SIG-M5 (cell line): ENCODE results near the gene ZNF700.
"Not testable (repeated sequence)": the region's sequence is repeated elsewhere in the genome, so short reads cannot be mapped to it uniquely, and the experiment has no call there.

Experiments
- DNase-seq: peaks from one replicate; lab custom pipeline; 2025; lab: John Stamatoyannopoulos, UW

ZNF700 gene

DNA sequence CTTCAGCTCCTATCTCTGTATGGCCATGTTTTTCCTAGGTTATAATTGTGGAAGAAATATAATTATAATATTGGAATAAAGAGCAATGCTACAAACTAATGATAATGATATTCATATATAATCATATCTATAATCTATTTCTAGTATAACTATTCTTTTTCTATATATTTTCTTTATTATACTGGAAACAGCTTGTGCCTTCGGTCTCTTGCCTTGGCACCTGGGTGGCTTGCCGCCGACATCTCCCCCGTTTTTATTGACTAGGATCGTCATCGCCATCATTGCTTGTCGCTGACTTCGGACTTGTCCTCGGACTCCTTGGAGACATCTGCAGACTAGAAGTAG lies 64.2 kb downstream of the ZNF700 start:
- no peak for DNase-seq

DNA sequence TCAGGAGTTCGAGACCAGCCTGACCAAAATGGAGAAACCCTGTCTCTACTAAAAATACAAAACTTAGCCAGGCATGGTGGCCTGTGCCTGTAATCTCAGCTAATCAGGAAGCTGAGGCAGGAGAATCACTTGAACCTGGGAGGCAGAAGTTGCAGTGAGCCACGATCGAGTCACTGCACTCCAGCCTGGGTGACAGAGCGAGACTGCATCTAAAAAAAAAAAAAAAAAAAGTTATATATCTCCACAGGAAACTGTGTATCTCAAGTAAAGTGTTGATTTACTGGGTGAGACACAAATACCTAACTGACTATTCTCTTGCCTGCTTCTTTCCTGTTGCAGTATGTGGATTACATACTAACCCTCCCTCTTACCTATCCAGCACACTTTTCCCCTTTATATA lies 67.0 kb downstream of the ZNF700 start:
- DNase-seq, result not testable (repeated sequence)

DNA sequence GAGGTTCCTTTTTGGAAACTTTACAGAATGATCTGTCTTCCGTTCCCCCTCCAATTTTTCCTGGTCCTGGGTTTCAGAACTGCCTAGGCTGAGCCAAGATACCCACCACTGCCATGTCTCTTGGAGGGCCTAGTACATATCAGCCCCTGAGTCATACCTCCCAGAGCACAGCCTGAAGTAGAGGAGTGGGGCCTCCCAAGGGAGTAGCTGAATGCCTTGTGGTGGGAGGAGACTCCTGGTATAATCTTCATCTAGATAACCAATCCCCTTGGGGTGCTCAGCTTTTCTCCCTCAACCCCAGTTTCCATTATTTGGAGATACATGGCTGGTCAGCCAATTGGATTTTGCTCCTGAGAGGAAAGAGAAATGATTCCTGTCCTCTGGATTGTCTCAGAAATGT lies 70.3 kb downstream of the ZNF700 start:
- DNase-seq, result no peak
